Measurements from ENCODE around the gene DNM2. TPM values are rescaled to one million over a fixed set of nuclear protein-coding genes. Genes with fewer than 3 reads are reported as not detected.
"Not testable (repeated sequence)": the region's sequence is repeated elsewhere in the genome, so short reads cannot be mapped to it uniquely, and the experiment has no call there.

Gene DNM2
- total RNA-seq, 4 donors from 2014 or later = 353 to 827 (median 464) TPM

- Histone ChIP-seq H3K36me3 (peaks cover 0 to 61% (median under 1%) of the 10 kb centered on the region in 3 donors), H3K9me3 (peaks cover 0 to 8% (median 3%) of the 10 kb centered on the region in 4 donors)
- TF ChIP-seq POLR2A (IDR thresholded peaks at IDR 0.05) = no peak
- TF ChIP-seq CTCF (IDR thresholded peaks at IDR 0.05) = no peak
These were observed 115.0 kb downstream of the DNM2 start for GRCh38 chr19:10832939-10833296.

GRCh38 chr19:10835089-10835753 is 117.3 kb downstream of the DNM2 start:
- Histone ChIP-seq H3K27ac (peak overlapping the region; percentile 93 to 99 (median 96)), H3K27me3 (no peaks in the 10 kb centered on the region), H3K4me1 (peaks cover 0 to 11% (median 0%) of the 10 kb centered on the region in 4 donors), H3K4me3 (peak overlapping the region; percentile 64 to 86 (median 70)), H3K36me3 (peaks cover 0 to 39% (median 0%) of the 10 kb centered on the region in 3 donors), H3K9me3 (peaks cover 0 to 8% (median 3%) of the 10 kb centered on the region in 4 donors)
- no peak for TF ChIP-seq CTCF (IDR thresholded peaks at IDR 0.05)
- no peak for TF ChIP-seq POLR2A (IDR thresholded peaks at IDR 0.05)
- peak in 2 of 3 donors; percentile 61 to 71 for DNase-seq

More at GRCh38 chr19:10832939-10833296, 115.0 kb downstream of the DNM2 start:
- no peak overlapping the region for H3K4me3 ChIP-seq
- no peaks in the 10 kb centered on the region for H3K27me3 ChIP-seq
- peaks cover 0 to 11% (median 0%) of the 10 kb centered on the region in 4 donors for H3K4me1 ChIP-seq
- peak in 1 of 3 donors; percentile 52 for DNase-seq
- no peak overlapping the region for H3K27ac ChIP-seq

GRCh38 chr19:10835754-10836478 is 118.0 kb downstream of the DNM2 start, which contains the start of gene TMED1:
Gene TMED1 (minus strand): TSS chr19:10836212. CDS start chr19:10836191, 21 bp downstream.
- peak within 1 kb of the TSS; percentile 64 to 86 (median 70) for H3K4me3 ChIP-seq
- TF ChIP-seq CTCF (IDR thresholded peaks at IDR 0.05) (peak; percentile 3 to 71 (median 47)), POLR2A (IDR thresholded peaks at IDR 0.05) (peak; percentile 38 to 69)

GRCh38 chr19:10836479-10837330 is 118.8 kb downstream of the DNM2 start:
- Histone ChIP-seq H3K9me3 (peaks cover 0 to 8% (median 3%) of the 10 kb centered on the region in 4 donors), H3K27me3 (no peaks in the 10 kb centered on the region), H3K4me1 (peaks cover 0 to 11% (median 0%) of the 10 kb centered on the region in 4 donors), H3K4me3 (peak overlapping the region; percentile 64 to 86 (median 70)), H3K36me3 (peaks cover 0 to 24% (median 0%) of the 10 kb centered on the region in 3 donors), H3K27ac (peak overlapping the region; percentile 93 to 99 (median 96))
- peak; percentile 71 to 90 (median 86) for DNase-seq
- no peak for TF ChIP-seq POLR2A (IDR thresholded peaks at IDR 0.05)
- no peak for TF ChIP-seq CTCF (IDR thresholded peaks at IDR 0.05)

More at GRCh38 chr19:10835754-10836478, 118.0 kb downstream of the DNM2 start, which contains the start of gene TMED1:
- DNase-seq = peak; percentile 99 to 100 (median 100)
- H3K27ac ChIP-seq = peak within 1 kb of the TSS; percentile 93 to 99 (median 96)
- peaks cover 0 to 8% (median 3%) of the 10 kb centered on the region in 4 donors for H3K9me3 ChIP-seq
- H3K36me3 ChIP-seq = peaks cover 0 to 32% (median 0%) of the 10 kb centered on the region in 3 donors
- H3K4me1 ChIP-seq = peaks cover 0 to 11% (median 0%) of the 10 kb centered on the region in 4 donors
- no peaks in the 10 kb centered on the region for H3K27me3 ChIP-seq

GRCh38 chr19:10837649-10838048 is 119.8 kb downstream of the DNM2 start:
- not testable (repeated sequence) for H3K9me3 ChIP-seq, H3K27ac ChIP-seq, DNase-seq, H3K27me3 ChIP-seq, H3K4me3 ChIP-seq
- Histone ChIP-seq H3K4me1 (peaks cover 0 to 11% (median 0%) of the 10 kb centered on the region in 4 donors), H3K36me3 (peaks cover 0 to 15% (median 0%) of the 10 kb centered on the region in 3 donors)

All from Peyer's patch (tissue), 4 donors.